Measurements from ENCODE around the gene ASPG. TPM values are rescaled to one million over a fixed set of nuclear protein-coding genes. Genes with fewer than 3 reads are reported as not detected.
A peak's percentile ranks its signal among the peaks of the same experiment; 100 is the strongest.

ASPG gene
- total and polyA plus RNA-seq, 5 donors from 2014 or later = not detected

DNA sequence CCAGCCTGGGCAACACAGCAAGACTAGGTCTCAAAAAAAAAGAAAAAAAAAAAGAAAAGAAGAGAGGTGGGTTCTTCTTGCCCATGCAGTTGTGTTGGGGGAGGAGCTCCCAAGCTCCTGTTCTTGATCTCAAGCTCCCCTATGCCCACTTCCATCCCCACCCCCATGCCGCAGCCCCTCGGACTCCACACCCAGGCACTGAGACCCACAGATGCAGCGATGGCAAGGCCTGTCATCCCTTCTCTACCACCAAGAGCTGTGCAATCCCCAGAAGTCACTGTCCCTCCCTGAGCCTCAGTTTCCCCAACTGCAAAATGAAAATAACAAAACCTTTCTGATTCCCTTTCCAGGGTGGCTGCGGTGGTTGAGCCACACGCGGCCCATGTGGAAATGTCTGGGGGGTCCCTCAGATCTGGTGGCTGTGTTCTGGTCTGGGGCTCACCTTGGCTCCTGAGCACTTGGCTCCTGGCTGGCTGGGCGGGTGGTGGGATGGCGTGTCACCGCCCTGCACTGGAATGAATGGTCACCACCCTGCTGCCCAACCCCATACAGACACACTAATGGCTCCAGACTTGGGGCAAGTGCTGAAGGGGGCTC is 30.3 kb downstream of the ASPG start:
- no peaks in the 10 kb centered on the region for H3K36me3 Mint-ChIP-seq
- Histone ChIP-seq H3K36me3 (ENCODE audit: control insufficient read depth, insufficient read depth, low read length) (no peaks in the 10 kb centered on the region), H3K27ac (ENCODE audit: insufficient read depth, low read length, poor library complexity, severe bottlenecking) (no peak overlapping the region), H3K9me3 (ENCODE audit: control insufficient read depth in 2 of 2, low read length in 2 of 2) (no peaks in the 10 kb centered on the region), H3K27me3 (ENCODE audit: control insufficient read depth, insufficient read depth, low read length) (no peaks in the 10 kb centered on the region), H3K4me1 (ENCODE audit: control insufficient read depth, insufficient read depth, low read length, poor library complexity, severe bottlenecking) (peaks cover 7% of the 10 kb centered on the region), H3K4me3 (ENCODE audit: low read depth, low read length) (no peak overlapping the region)
- H3K9me3 Mint-ChIP-seq = peaks cover 0 to 2% (median 0%) of the 10 kb centered on the region in 7 donors
- no peaks in the 10 kb centered on the region for H3K4me1 Mint-ChIP-seq
- H3K27ac Mint-ChIP-seq = peak overlapping the region in 1 of 3 donors; percentile 33
- no peak for DNase-seq
- peaks cover 10% of the 10 kb centered on the region for H3K27me3 Mint-ChIP-seq
- H3K4me3 Mint-ChIP-seq = peak overlapping the region in 2 of 4 donors; percentile 48 to 53
- no peak for ATAC-seq (ENCODE audit: low read depth in 2 of 2)

DNA sequence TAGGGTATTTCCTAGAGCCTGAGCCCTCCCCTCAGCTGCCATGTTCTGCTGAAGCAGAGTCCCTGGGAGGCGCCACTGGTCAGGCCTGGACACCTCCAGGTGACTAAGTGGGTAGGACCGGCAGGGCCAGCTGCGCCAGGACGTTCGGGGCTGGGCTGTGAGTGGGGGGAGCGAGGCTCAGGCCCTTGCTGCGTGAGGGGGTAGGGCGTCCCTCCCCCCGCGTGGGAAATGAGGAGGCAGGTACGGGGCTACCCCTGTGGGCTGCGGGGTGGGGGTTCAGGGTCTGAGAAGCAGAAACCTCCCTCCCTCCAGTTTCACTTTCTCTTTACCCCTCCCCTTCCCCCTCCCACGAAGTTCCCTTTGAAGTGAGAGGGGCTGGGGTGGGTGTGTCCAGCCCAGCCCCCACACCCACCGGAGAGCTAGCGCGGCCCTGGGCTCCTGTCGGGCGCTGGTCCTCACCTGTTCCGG is 30.8 kb downstream of the ASPG start:
- H3K9me3 Mint-ChIP-seq = peaks cover 0 to 2% (median 0%) of the 10 kb centered on the region in 7 donors
- no peak overlapping the region for H3K4me3 ChIP-seq (ENCODE audit: low read depth, low read length)
- H3K27me3 Mint-ChIP-seq = peaks cover 12% of the 10 kb centered on the region
- H3K9me3 ChIP-seq (ENCODE audit: control insufficient read depth in 2 of 2, low read length in 2 of 2) = no peaks in the 10 kb centered on the region
- H3K27ac Mint-ChIP-seq = no peak overlapping the region
- H3K36me3 ChIP-seq (ENCODE audit: control insufficient read depth, insufficient read depth, low read length) = no peaks in the 10 kb centered on the region
- H3K4me3 Mint-ChIP-seq = peak overlapping the region in 1 of 4 donors; percentile 48
- H3K27me3 ChIP-seq (ENCODE audit: control insufficient read depth, insufficient read depth, low read length) = no peaks in the 10 kb centered on the region
- ATAC-seq (ENCODE audit: low read depth in 2 of 2) = no peak
- H3K4me1 Mint-ChIP-seq = no peaks in the 10 kb centered on the region
- H3K4me1 ChIP-seq (ENCODE audit: control insufficient read depth, insufficient read depth, low read length, poor library complexity, severe bottlenecking) = peaks cover 7% of the 10 kb centered on the region
- no peak for DNase-seq
- no peaks in the 10 kb centered on the region for H3K36me3 Mint-ChIP-seq
- H3K27ac ChIP-seq (ENCODE audit: insufficient read depth, low read length, poor library complexity, severe bottlenecking) = no peak overlapping the region

DNA sequence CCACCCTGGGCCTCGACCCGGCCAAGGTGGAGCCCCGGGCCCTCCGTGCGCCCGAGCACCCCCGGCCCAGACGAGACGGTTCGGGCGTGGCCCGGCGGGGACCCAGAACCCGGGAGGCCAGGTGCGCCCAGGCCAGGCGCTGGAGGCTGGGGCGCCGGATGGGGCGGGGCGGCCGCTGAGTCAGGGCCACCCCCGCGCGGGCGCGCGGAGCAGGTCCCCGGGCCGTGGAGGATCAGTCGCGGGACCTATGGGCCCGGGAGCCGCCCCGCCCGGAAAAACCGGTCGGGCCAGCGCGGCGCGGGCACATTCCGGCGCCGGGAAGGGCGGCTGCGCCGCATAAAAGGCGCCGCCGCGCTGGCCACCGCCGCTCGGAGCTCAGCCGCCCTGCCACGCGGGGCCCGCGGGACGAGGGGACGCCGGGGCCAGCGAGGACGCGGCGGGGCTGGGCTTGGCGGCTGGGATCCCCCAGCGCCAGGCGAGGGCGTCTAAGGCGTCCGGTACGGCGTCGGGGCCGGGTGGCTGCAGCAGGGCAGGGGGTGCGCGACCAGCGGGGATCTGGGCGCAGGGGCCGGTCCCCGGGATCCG is 31.3 kb downstream of the ASPG start:
- DNase-seq (no peak), ATAC-seq (ENCODE audit: low read depth in 2 of 2) (no peak)
- H3K27ac Mint-ChIP-seq = no peak overlapping the region
- H3K9me3 ChIP-seq (ENCODE audit: control insufficient read depth in 2 of 2, low read length in 2 of 2) = no peaks in the 10 kb centered on the region
- H3K4me1 Mint-ChIP-seq = no peaks in the 10 kb centered on the region
- H3K36me3 Mint-ChIP-seq = no peaks in the 10 kb centered on the region
- H3K36me3 ChIP-seq (ENCODE audit: control insufficient read depth, insufficient read depth, low read length) = no peaks in the 10 kb centered on the region
- no peak overlapping the region for H3K4me3 ChIP-seq (ENCODE audit: low read depth, low read length)
- H3K9me3 Mint-ChIP-seq = peaks cover 0 to 2% (median 0%) of the 10 kb centered on the region in 7 donors
- no peaks in the 10 kb centered on the region for H3K27me3 ChIP-seq (ENCODE audit: control insufficient read depth, insufficient read depth, low read length)
- no peak overlapping the region for H3K27ac ChIP-seq (ENCODE audit: insufficient read depth, low read length, poor library complexity, severe bottlenecking)
- H3K4me1 ChIP-seq (ENCODE audit: control insufficient read depth, insufficient read depth, low read length, poor library complexity, severe bottlenecking) = peaks cover 7% of the 10 kb centered on the region
- peak overlapping the region in 1 of 4 donors; percentile 48 for H3K4me3 Mint-ChIP-seq
- peaks cover 16% of the 10 kb centered on the region for H3K27me3 Mint-ChIP-seq

DNA sequence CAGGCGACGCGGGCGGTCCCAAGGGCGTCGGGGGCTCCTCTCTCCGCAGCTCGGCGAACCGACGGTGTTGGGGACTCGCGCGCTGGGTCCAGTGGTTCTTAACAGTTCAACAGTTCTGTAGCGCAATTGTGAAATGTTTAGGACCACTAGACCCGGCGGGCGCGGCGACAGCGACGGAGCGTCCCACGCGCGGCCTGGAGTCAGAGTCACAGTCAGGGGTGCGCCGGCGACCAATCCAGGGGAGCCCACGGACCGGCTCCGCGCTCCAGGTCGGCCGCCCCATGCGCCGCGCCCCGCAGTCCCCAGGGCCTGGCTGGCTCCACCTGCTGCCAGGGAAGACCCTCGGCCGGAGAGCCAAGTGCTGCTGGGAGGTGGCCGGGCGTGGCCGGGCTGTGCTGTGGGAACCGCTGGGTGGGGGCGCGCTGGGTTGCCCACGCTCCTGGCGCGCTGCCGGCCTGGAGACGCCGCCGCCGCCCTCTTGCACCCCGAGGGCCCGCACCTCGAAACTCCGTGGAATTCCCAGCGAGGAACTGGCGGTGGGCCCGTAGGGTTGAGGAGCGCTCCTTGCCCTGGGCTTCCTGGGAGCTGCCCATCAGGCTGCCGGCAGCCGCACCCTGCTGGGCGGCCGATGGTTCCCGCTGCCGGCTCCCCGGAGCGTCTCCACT is 32.0 kb downstream of the ASPG start:
- Mint-ChIP-seq H3K27me3 (peaks cover 19% of the 10 kb centered on the region), H3K9me3 (peaks cover 0 to 5% (median 0%) of the 10 kb centered on the region in 7 donors), H3K27ac (no peak overlapping the region), H3K4me1 (no peaks in the 10 kb centered on the region), H3K36me3 (no peaks in the 10 kb centered on the region), H3K4me3 (no peak overlapping the region)
- peaks cover 7% of the 10 kb centered on the region for H3K4me1 ChIP-seq (ENCODE audit: control insufficient read depth, insufficient read depth, low read length, poor library complexity, severe bottlenecking)
- H3K27me3 ChIP-seq (ENCODE audit: control insufficient read depth, insufficient read depth, low read length) = no peaks in the 10 kb centered on the region
- no peaks in the 10 kb centered on the region for H3K9me3 ChIP-seq (ENCODE audit: control insufficient read depth in 2 of 2, low read length in 2 of 2)
- DNase-seq (no peak), ATAC-seq (ENCODE audit: low read depth in 2 of 2) (no peak)
- no peak overlapping the region for H3K27ac ChIP-seq (ENCODE audit: insufficient read depth, low read length, poor library complexity, severe bottlenecking)
- no peaks in the 10 kb centered on the region for H3K36me3 ChIP-seq (ENCODE audit: control insufficient read depth, insufficient read depth, low read length)
- H3K4me3 ChIP-seq (ENCODE audit: low read depth, low read length) = no peak overlapping the region

DNA sequence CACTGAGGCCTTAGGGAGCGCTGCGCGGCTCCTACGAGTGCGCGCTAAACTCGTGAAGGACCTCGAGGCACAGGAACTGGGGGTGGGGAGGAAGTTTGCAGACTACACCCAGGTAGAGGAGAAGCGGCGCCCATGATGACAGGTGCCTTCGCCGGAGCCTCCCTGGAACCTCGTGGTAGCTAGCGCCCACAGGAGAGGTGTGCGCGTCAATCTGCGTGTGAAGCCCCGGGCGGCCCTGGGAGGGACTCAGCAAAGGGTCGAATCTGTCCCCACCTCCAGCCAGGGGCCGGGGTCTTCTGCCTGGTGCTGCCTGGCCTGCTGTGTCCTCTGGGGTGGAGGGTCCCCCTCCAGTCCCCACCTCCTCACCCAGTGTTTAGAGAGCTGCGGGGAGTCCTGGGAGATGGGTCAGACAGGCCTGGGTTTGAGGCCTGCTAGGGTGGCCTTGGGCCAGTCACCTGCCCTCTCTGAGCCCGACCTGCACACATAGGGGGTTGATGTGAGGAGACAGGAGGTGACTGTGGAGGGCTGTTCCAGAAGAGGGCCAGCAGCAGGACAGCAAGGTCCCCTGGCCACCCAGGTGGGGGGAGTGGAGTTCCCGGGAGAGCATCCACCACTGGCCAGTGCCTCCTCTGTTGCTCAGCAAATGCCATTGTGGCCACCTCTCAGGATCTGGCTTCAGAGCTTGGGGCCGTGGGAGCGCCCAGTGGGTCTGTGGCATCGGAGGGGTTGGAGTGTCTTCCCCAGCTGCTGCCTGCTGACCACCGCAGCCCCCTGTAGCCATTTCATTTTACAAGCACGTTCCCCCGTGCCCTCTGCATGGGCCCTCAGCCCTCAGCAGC is 32.7 kb downstream of the ASPG start:
- H3K36me3 ChIP-seq (ENCODE audit: control insufficient read depth, insufficient read depth, low read length) = no peaks in the 10 kb centered on the region
- H3K9me3 ChIP-seq (ENCODE audit: control insufficient read depth in 2 of 2, low read length in 2 of 2) = no peaks in the 10 kb centered on the region
- H3K27ac ChIP-seq (ENCODE audit: insufficient read depth, low read length, poor library complexity, severe bottlenecking) = no peak overlapping the region
- no peaks in the 10 kb centered on the region for H3K27me3 ChIP-seq (ENCODE audit: control insufficient read depth, insufficient read depth, low read length)
- Mint-ChIP-seq H3K36me3 (no peaks in the 10 kb centered on the region), H3K4me1 (no peaks in the 10 kb centered on the region), H3K9me3 (peaks cover 0 to 5% (median 0%) of the 10 kb centered on the region in 7 donors), H3K27ac (no peak overlapping the region), H3K4me3 (no peak overlapping the region), H3K27me3 (peaks cover 24% of the 10 kb centered on the region)
- no peak overlapping the region for H3K4me3 ChIP-seq (ENCODE audit: low read depth, low read length)
- peaks cover 7% of the 10 kb centered on the region for H3K4me1 ChIP-seq (ENCODE audit: control insufficient read depth, insufficient read depth, low read length, poor library complexity, severe bottlenecking)
- no peak for DNase-seq
- ATAC-seq (ENCODE audit: low read depth in 2 of 2) = no peak

DNA sequence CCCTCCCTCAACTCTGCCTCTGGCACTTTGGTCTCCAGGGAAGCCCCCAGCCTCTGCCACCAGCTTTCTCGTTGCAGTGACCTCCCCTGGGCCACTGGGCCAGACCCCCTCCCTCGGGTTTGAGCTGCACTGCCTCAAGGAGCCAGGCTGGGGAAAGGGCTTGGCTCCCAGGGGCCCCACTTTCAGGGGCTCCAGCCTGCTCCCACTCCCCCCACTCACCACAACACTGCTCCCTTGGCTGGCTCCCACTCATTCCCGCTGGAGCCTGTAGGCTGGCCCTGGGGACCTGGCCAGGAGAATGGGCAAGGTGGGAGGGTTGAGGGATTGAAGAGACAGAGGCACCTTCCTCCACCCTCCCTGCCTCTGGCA is 33.6 kb downstream of the ASPG start:
- Mint-ChIP-seq H3K36me3 (no peaks in the 10 kb centered on the region), H3K4me1 (no peaks in the 10 kb centered on the region), H3K4me3 (no peak overlapping the region), H3K9me3 (peaks cover 0 to 6% (median under 1%) of the 10 kb centered on the region in 7 donors), H3K27ac (no peak overlapping the region), H3K27me3 (peaks cover 25% of the 10 kb centered on the region)
- no peak for ATAC-seq (ENCODE audit: low read depth in 2 of 2)
- Histone ChIP-seq H3K9me3 (ENCODE audit: control insufficient read depth in 2 of 2, low read length in 2 of 2) (peaks cover 0 to 5% of the 10 kb centered on the region in 2 experiments), H3K27me3 (ENCODE audit: control insufficient read depth, insufficient read depth, low read length) (no peaks in the 10 kb centered on the region), H3K36me3 (ENCODE audit: control insufficient read depth, insufficient read depth, low read length) (no peaks in the 10 kb centered on the region), H3K4me1 (ENCODE audit: control insufficient read depth, insufficient read depth, low read length, poor library complexity, severe bottlenecking) (peaks cover 7% of the 10 kb centered on the region), H3K27ac (ENCODE audit: insufficient read depth, low read length, poor library complexity, severe bottlenecking) (no peak overlapping the region), H3K4me3 (ENCODE audit: low read depth, low read length) (no peak overlapping the region)
- DNase-seq = no peak

DNA sequence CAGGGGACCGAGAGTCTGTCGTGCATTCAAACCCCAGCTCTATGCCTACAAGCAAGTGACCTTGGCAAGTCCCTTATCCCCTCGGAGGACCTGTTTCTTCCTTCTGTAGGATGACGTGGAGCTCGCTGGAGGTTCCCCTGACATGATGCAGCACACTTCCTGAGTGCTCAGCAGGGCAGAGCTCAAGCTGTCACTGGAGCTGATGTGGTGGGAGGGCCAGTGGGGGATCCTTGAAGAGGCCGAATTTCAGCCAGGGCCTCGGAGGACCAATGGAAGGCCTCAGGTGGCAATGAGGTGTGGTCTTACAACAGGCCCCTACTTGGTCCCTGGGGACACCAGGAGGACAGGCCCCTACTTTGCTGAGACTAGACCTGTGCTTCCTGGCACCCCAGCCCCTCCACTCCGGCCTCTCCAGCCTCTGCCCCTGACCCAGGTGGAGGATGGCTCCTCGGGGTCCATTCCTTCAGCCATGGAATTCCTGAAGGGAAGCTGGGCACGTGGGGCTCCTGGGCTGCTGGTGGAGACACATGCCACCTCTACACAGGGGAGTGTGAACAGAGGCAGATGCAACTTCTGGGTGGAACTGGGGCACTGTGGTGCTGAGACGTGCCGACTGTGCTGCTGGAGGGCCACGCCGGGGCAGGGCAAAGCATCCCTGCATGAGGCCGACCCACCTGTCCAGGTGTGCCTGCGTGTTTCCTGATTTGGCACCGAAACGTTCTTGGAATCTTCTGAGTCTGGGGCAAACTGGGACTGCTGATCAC is 34.2 kb downstream of the ASPG start:
- no peak for DNase-seq
- Histone ChIP-seq H3K27me3 (ENCODE audit: control insufficient read depth, insufficient read depth, low read length) (no peaks in the 10 kb centered on the region), H3K27ac (ENCODE audit: insufficient read depth, low read length, poor library complexity, severe bottlenecking) (no peak overlapping the region), H3K36me3 (ENCODE audit: control insufficient read depth, insufficient read depth, low read length) (no peaks in the 10 kb centered on the region), H3K4me3 (ENCODE audit: low read depth, low read length) (no peak overlapping the region), H3K4me1 (ENCODE audit: control insufficient read depth, insufficient read depth, low read length, poor library complexity, severe bottlenecking) (peaks cover 7% of the 10 kb centered on the region), H3K9me3 (ENCODE audit: control insufficient read depth in 2 of 2, low read length in 2 of 2) (peaks cover 0 to 8% of the 10 kb centered on the region in 2 experiments)
- H3K27ac Mint-ChIP-seq = no peak overlapping the region
- H3K36me3 Mint-ChIP-seq = no peaks in the 10 kb centered on the region
- no peak for ATAC-seq (ENCODE audit: low read depth in 2 of 2)
- peaks cover 0 to 8% (median 1%) of the 10 kb centered on the region in 7 donors for H3K9me3 Mint-ChIP-seq
- H3K27me3 Mint-ChIP-seq = peaks cover 25% of the 10 kb centered on the region
- H3K4me1 Mint-ChIP-seq = no peaks in the 10 kb centered on the region
- H3K4me3 Mint-ChIP-seq = peak overlapping the region in 2 of 4 donors; percentile 13 to 22

Data from CD4-positive, CD25-positive, alpha-beta regulatory T cell (primary cell).